SK-N-SH (cell line): ENCODE measurements around the gene TJP3. TPM values are rescaled to one million over a fixed set of nuclear protein-coding genes. Genes with fewer than 3 reads are reported as not detected.

Experiments used
- CTCF ChIA-PET: fragments of 300-600, 350-600 bp; formaldehyde crosslinking; extraction: SDS; loops from one replicate; lab custom pipeline; 2021; lab: Yijun Ruan, JAX
- POLR2A ChIA-PET: fragments of 350-600 bp; sonication (Branson Sonifier 250); formaldehyde crosslinking; extraction: SDS; loops from one replicate; lab custom pipeline; 2020; ENCODE audit warnings: antibody characterized with exemption, inconsistent platforms; lab: Yijun Ruan, JAX
- DNase-seq: peaks from one replicate; pipeline ENCODE4 v3.0.0; 2012
- H2AFZ ChIP-seq: fragments of 200-600 bp; sonication (generic); 2 replicates; pipeline ENCODE4 v1.8.1; 2016; ENCODE audit warnings: antibody characterized with exemption, mild to moderate bottlenecking, low read depth
- H3F3A ChIP-seq: fragments of 200-600 bp; sonication (generic); replicated peaks from 2 replicates; pipeline ENCODE3; 2016; ENCODE audit warnings: antibody characterized with exemption, mild to moderate bottlenecking; ENCODE audit not compliant: insufficient read depth
- H3K27ac ChIP-seq, 2 experiments: fragments of 200-500 bp in 1 of 2; fragments of 200-600 bp in 1 of 2; sonication (Bioruptor generic) in 1 of 2; sonication (generic), shearing (Covaris generic) in 1 of 2; 2 replicates each; pipeline versions ENCODE4 v1.5.1 to v1.6.1; 2014 to 2016; ENCODE audit warnings: low read depth in 2 of 2, inconsistent platforms in 1 of 2, low read length in 1 of 2, mild to moderate bottlenecking in 1 of 2, mixed read lengths in 1 of 2
- H3K27me3 ChIP-seq: fragments of 200-600 bp; sonication (generic), shearing (Covaris generic); 2 replicates; pipeline ENCODE4 v1.6.1; 2016; ENCODE audit warnings: mixed run types; ENCODE audit not compliant: insufficient read depth
- H3K36me3 ChIP-seq, 2 experiments: fragments of 200-500 bp in 1 of 2; fragments of 200-600 bp in 1 of 2; sonication (Bioruptor generic) in 1 of 2; sonication (generic) in 1 of 2; replicated peaks in 1 of 2; 2 replicates each; pipeline versions ENCODE3 to v1.5.1; 2014 to 2016; ENCODE audit warnings: low read length in 1 of 2, mild to moderate bottlenecking in 1 of 2; ENCODE audit not compliant: insufficient read depth in 2 of 2, control insufficient read depth in 1 of 2
- H3K4me1 ChIP-seq, 2 experiments: fragments of 200-500 bp in 1 of 2; fragments of 200-600 bp in 1 of 2; sonication (Bioruptor generic) in 1 of 2; sonication (generic), shearing (Covaris generic) in 1 of 2; 2 replicates each; pipeline versions ENCODE4 v1.5.1 to v1.6.1; 2014 to 2016; ENCODE audit warnings: low read depth in 1 of 2, low read length in 1 of 2, mixed run types in 1 of 2; ENCODE audit not compliant: insufficient read depth in 2 of 2, control insufficient read depth in 1 of 2
- H3K4me2 ChIP-seq: fragments of 200-600 bp; sonication (generic), shearing (Covaris generic); 2 replicates; pipeline ENCODE4 v1.6.1; 2017; ENCODE audit warnings: mixed run types
- H3K4me3 ChIP-seq, 2 experiments: fragments of 200-500 bp in 1 of 2; fragments of 200-600 bp in 1 of 2; sonication (Bioruptor generic) in 1 of 2; sonication (generic), shearing (Covaris generic) in 1 of 2; 2 replicates each; pipeline versions ENCODE4 v1.5.1 to v1.8.1; 2014 to 2016; ENCODE audit warnings: low read depth in 2 of 2, inconsistent platforms in 1 of 2, low read length in 1 of 2, mild to moderate bottlenecking in 1 of 2, mixed read lengths in 1 of 2, moderate library complexity in 1 of 2
- H3K79me2 ChIP-seq: fragments of 200-600 bp; sonication (generic); 2 replicates; pipeline ENCODE4 v1.8.1; 2017; ENCODE audit warnings: mild to moderate bottlenecking; ENCODE audit not compliant: insufficient read depth
- H3K9ac ChIP-seq: fragments of 200-600 bp; sonication (generic); 2 replicates; pipeline ENCODE4 v1.6.1; 2017; ENCODE audit warnings: mixed run types
- H3K9me2 ChIP-seq: fragments of 200-600 bp; sonication (generic); 2 replicates; pipeline ENCODE4 v1.6.1; 2017; ENCODE audit warnings: mixed run types
- H3K9me3 ChIP-seq: fragments of 200-600 bp; sonication (generic); 2 replicates; pipeline ENCODE4 v1.6.1; 2017; ENCODE audit warnings: mixed run types, mild to moderate bottlenecking, moderate library complexity
- H4K20me1 ChIP-seq: fragments of 200-600 bp; sonication (generic); 2 replicates; pipeline ENCODE4 v1.6.1; 2017; ENCODE audit warnings: mild to moderate bottlenecking, mixed run types; ENCODE audit not compliant: insufficient read depth
- SMC3 ChIP-seq: IDR thresholded peaks from 2 replicates; pipeline ENCODE4 v1.6.1; 2012; ENCODE audit warnings: low read depth, low read length, improper control_type of control experiment
- USF1 ChIP-seq: IDR thresholded peaks from 2 replicates; pipeline ENCODE4 v1.4.0; 2012; ENCODE audit warnings: low read depth, borderline replicate concordance
- USF2 ChIP-seq: fragments of 150-350 bp; IDR thresholded peaks from 2 replicates; pipeline ENCODE4 v1.6.1; 2017; ENCODE audit warnings: antibody characterized with exemption, low read length, low read depth, borderline replicate concordance
- WGBS: methylation state at CpG from one replicate; pipeline ENCODE4 v1.1.6; 2017; ENCODE audit warnings: low lambda C conversion rate; 5-methylcytosine and 5-hydroxymethylcytosine counted together
- polyA plus RNA-seq, 3 experiments: library from polyadenylated mRNA; depleted of rRNA; stranded (reverse); fragments of >200 nt; gene quantifications; 2 replicates each; pipeline ENCODE4 v1.2.3, GENCODE V29; 2012
- small RNA-seq, 7 experiments: library from RNA; depleted of rRNA; stranded (forward); fragments of <200 nt; gene quantifications; one replicate each; pipeline ENCODE3, GENCODE V24; 2012

Gene TJP3
- polyA plus RNA-seq, 1 of the 3 experiments (the other 2 are of a cell fraction) = 0.36 TPM

- no peaks in the 10 kb centered on the region for H3K9me3 ChIP-seq
- H3K27ac ChIP-seq = no peak overlapping the region
- H3K4me3 ChIP-seq = no peak overlapping the region
- ChIA-PET POLR2A (no interaction called here), CTCF (interaction anchor here (1.2 kb wide), 1 partner anchor 24 kb away, joined by 5 read pairs; no protein-coding TSS in a partner anchor)
- no peak overlapping the region for H3K9ac ChIP-seq
- peaks cover 23% of the 10 kb centered on the region; the same call in 1 of the 2 replicates for H3K27me3 ChIP-seq
- no peak overlapping the region for H3K4me2 ChIP-seq
- no peaks in the 10 kb centered on the region for H3K36me3 ChIP-seq
- no peaks in the 10 kb centered on the region for H3F3A ChIP-seq
- H2AFZ ChIP-seq = no peak overlapping the region
- 55% methylated on average over 6 of the region's 6 CpGs for WGBS
- no peak for DNase-seq
- TF ChIP-seq SMC3 = no peak
- TF ChIP-seq USF1 = no peak
- TF ChIP-seq USF2 = no peak
- peaks cover 0 to 2% of the 10 kb centered on the region in 2 experiments; a peak in 1 of 4 replicates for H3K4me1 ChIP-seq
- no peaks in the 10 kb centered on the region for H4K20me1 ChIP-seq
- H3K9me2 ChIP-seq = no peaks in the 10 kb centered on the region
- H3K79me2 ChIP-seq = no peaks in the 10 kb centered on the region
Observed at GRCh38 chr19:3798137-3798536, 90.0 kb downstream of the TJP3 start.

Small RNAs within 50 kb of the gene (small RNA-seq; reads per million reads assigned to genes)
- gene AC005777.1 = 0 reads per million in 7 experiments

Other genes starting within 250 kb of the TJP3 start
- 0.12 TPM in 1 of 2 replicates, not detected in the other for gene SMIM24, start 227.9 kb upstream of the TJP3 start, polyA plus RNA-seq (2012; rRNA removed)
- not detected in 2 replicates for gene SMIM44, start 224.9 kb upstream of the TJP3 start, polyA plus RNA-seq (2012; rRNA removed)
- 14.3 and 14.5 TPM in 2 replicates for gene DOHH, start 207.7 kb upstream of the TJP3 start, polyA plus RNA-seq (2012; rRNA removed)
- 27.1 and 36.3 TPM in 2 replicates for gene FZR1, start 202.1 kb upstream of the TJP3 start, polyA plus RNA-seq (2012; rRNA removed)
- 0.12 TPM in 1 of 2 replicates, not detected in the other for gene TEKTIP1, start 169.2 kb upstream of the TJP3 start, polyA plus RNA-seq (2012; rRNA removed)
- gene MFSD12, start 150.8 kb upstream of the TJP3 start, polyA plus RNA-seq (2012; rRNA removed) = 45.9 and 53.3 TPM in 2 replicates
- gene HMG20B, start 135.4 kb upstream of the TJP3 start, polyA plus RNA-seq (2012; rRNA removed) = 88.2 and 92.0 TPM in 2 replicates
- gene GIPC3, start 122.9 kb upstream of the TJP3 start, polyA plus RNA-seq (2012; rRNA removed) = 0.20 and 0.26 TPM in 2 replicates
- 0.78 and 0.92 TPM in 2 replicates for gene TBXA2R, start 101.5 kb upstream of the TJP3 start, polyA plus RNA-seq (2012; rRNA removed)
- 27.8 and 36.4 TPM in 2 replicates for gene CACTIN, start 81.6 kb upstream of the TJP3 start, polyA plus RNA-seq (2012; rRNA removed)
- gene PIP5K1C, start 7.9 kb upstream of the TJP3 start, polyA plus RNA-seq (2012; rRNA removed) = 6.9 and 12.3 TPM in 2 replicates
- 10.6 and 13.0 TPM in 2 replicates for gene APBA3, start 53.3 kb downstream of the TJP3 start, polyA plus RNA-seq (2012; rRNA removed)
- 103 and 125 TPM in 2 replicates for gene MRPL54, start 54.3 kb downstream of the TJP3 start, polyA plus RNA-seq (2012; rRNA removed)
- not detected in 2 replicates for gene RAX2, start 63.8 kb downstream of the TJP3 start, polyA plus RNA-seq (2012; rRNA removed)
- gene MATK, start 78.0 kb downstream of the TJP3 start, polyA plus RNA-seq (2012; rRNA removed) = not detected in 2 replicates
- gene ZFR2, start 160.7 kb downstream of the TJP3 start, polyA plus RNA-seq (2012; rRNA removed) = 0.18 and 0.44 TPM in 2 replicates
- 0.84 and 1.2 TPM in 2 replicates for gene ATCAY, start 172.3 kb downstream of the TJP3 start, polyA plus RNA-seq (2012; rRNA removed)
- not detected in 2 replicates for gene NMRK2, start 224.7 kb downstream of the TJP3 start, polyA plus RNA-seq (2012; rRNA removed)